AML-193 (cell line): ENCODE results near the gene HSD3B2.

Source experiments
- DNase-seq, 2 experiments: peaks; one replicate each; lab custom pipeline; 2025; lab: John Stamatoyannopoulos, UW

Gene HSD3B2

GRCh38 chr1:119397986-119398385, 17.0 kb upstream of the HSD3B2 start:
- DNase-seq, result no peak

- DNase-seq, result no peak
These were observed 10.2 kb upstream of the HSD3B2 start for GRCh38 chr1:119404736-119405135.

- no peak for DNase-seq
These were observed 5.2 kb upstream of the HSD3B2 start for GRCh38 chr1:119409731-119410130.

GRCh38 chr1:119410961-119411360, 4.0 kb upstream of the HSD3B2 start:
- DNase-seq, result no peak

GRCh38 chr1:119416006-119416640, 1.2 kb downstream of the HSD3B2 start:
- no peak for DNase-seq

- DNase-seq, result no peak
These were observed 4.2 kb downstream of the HSD3B2 start for GRCh38 chr1:119419109-119419508.

- no peak for DNase-seq
These were observed 5.7 kb downstream of the HSD3B2 start for GRCh38 chr1:119420638-119421037.

- DNase-seq, result no peak
These were observed 7.7 kb downstream of the HSD3B2 start for GRCh38 chr1:119422631-119423030.

GRCh38 chr1:119428991-119429390, 14.0 kb downstream of the HSD3B2 start:
- no peak for DNase-seq

- no peak for DNase-seq
These were observed 14.7 kb downstream of the HSD3B2 start for GRCh38 chr1:119429687-119430086.

GRCh38 chr1:119430486-119430885, 15.5 kb downstream of the HSD3B2 start:
- no peak for DNase-seq

- DNase-seq, result no peak
These were observed 16.9 kb downstream of the HSD3B2 start for GRCh38 chr1:119431836-119432235.

GRCh38 chr1:119435052-119435451, 20.1 kb downstream of the HSD3B2 start:
- no peak for DNase-seq

- DNase-seq, result no peak
These were observed 23.8 kb downstream of the HSD3B2 start for GRCh38 chr1:119438761-119439160.

- DNase-seq, result no peak
These were observed 25.9 kb downstream of the HSD3B2 start for GRCh38 chr1:119440721-119441307.

- DNase-seq, result no peak
These were observed 27.8 kb downstream of the HSD3B2 start for GRCh38 chr1:119442756-119443155.

GRCh38 chr1:119446321-119446720, 31.4 kb downstream of the HSD3B2 start:
- no peak for DNase-seq

GRCh38 chr1:119447344-119448126, 32.6 kb downstream of the HSD3B2 start:
- DNase-seq, result no peak

- no peak for DNase-seq
These were observed 33.2 kb downstream of the HSD3B2 start for GRCh38 chr1:119448127-119448511.

- DNase-seq, result no peak
These were observed 35.0 kb downstream of the HSD3B2 start for GRCh38 chr1:119449971-119450370.

GRCh38 chr1:119451158-119451557, 36.2 kb downstream of the HSD3B2 start:
- no peak for DNase-seq

GRCh38 chr1:119452091-119452490, 37.1 kb downstream of the HSD3B2 start:
- DNase-seq, result no peak

GRCh38 chr1:119453021-119453420, 38.1 kb downstream of the HSD3B2 start:
- DNase-seq, result no peak
